ENCODE measurements around the gene DES. TPM values are rescaled to one million over a fixed set of nuclear protein-coding genes. Genes with fewer than 3 reads are reported as not detected.

DES gene
- total and polyA plus RNA-seq, 9 of the 15 experiments (the other 6 are each of a cell fraction or from before 2014, with no cell fraction given) = 2.5 to 58.9 (median 21.9) TPM

DNA sequence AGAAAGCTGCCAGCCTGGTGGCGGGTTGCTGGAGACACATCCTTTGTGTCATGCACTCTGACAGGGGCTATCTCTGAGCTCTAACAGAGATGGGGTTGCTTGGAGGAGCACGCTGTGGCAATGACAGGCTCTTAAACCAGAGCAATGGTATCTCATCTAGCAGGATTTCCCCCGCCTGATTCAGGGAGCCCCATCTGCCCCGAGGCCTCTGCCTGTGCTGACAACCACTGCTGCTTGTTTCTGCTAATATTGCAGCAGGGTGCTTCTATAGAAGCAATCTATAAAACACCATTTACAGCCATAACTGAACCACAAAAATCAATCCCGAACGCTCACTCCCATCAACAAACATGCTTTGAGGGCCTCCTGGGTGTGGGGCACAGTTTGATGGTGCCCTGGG lies 17.6 kb upstream of the DES start (continued):
- TF ChIP-seq E2F3 (CRISPR knock-in tag; IDR thresholded peaks at IDR 0.05) = no peak
- no peak for TF ChIP-seq ELF1 (tag; IDR thresholded peaks at IDR 0.05)
- TF ChIP-seq U2AF1 (optimal IDR thresholded peaks at IDR 0.05; ENCODE audit: low read depth, low read length) = no peak
- TF ChIP-seq, protein P1, sequence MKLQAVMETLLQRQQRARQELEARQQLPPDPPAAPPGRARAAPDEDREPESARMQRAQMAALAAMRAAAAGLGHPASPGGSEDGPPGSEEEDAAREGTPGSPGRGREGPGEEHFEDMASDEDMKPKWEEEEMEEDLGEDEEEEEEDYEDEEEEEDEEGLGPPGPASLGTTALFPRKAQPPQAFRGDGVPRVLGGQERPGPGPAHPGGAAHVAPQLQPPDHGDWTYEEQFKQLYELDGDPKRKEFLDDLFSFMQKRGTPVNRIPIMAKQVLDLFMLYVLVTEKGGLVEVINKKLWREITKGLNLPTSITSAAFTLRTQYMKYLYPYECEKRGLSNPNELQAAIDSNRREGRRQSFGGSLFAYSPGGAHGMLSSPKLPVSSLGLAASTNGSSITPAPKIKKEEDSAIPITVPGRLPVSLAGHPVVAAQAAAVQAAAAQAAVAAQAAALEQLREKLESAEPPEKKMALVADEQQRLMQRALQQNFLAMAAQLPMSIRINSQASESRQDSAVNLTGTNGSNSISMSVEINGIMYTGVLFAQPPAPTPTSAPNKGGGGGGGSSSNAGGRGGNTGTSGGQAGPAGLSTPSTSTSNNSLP (IDR thresholded peaks at IDR 0.05; ENCODE audit: borderline replicate concordance, low read depth, low read length) = no peak

DNA sequence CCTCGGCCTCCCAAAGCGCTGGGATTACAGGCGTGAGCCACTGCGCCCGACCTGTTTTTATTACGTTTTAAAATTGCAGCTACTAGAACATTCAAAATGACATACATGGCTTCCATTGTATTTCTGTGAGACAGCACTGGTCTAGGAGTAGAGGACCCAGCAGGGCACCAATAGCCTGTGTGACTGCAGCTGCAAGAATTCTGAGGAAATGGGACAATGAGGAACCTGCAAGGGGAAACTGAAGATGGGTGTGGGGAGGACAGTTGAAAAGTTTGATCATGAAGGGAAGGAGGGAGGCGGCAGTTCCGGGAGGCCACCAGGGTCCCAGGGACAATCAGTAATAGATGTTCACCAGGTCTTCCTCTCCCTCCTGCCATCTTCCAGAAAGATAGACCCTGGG lies 16.6 kb upstream of the DES start:
- DNase-seq (ENCODE audit: extremely low read depth in 1 of 4, low spot score in 3 of 4) (no peak), ATAC-seq (no peak), FAIRE-seq (no peak)
- Histone ChIP-seq H3K36me3 (ENCODE audit: control insufficient read depth, insufficient read depth, low read length) (no peaks in the 10 kb centered on the region), H2AFZ (ENCODE audit: low read depth, low read length) (no peak overlapping the region), H3K27ac (ENCODE audit: extremely low read depth, low read depth, low read length) (no peak overlapping the region), H3K9me3 (replicated peaks; ENCODE audit: control insufficient read depth, insufficient read depth, low read depth, low read length) (no peaks in the 10 kb centered on the region), H3K9me1 (ENCODE audit: control insufficient read depth, insufficient read depth, low read length) (no peaks in the 10 kb centered on the region), H3K9ac (ENCODE audit: insufficient read depth in 1 of 2, low read depth in 2 of 2, low read length in 2 of 2) (no peak overlapping the region; a peak in 1 of 4 replicates), H4K20me1 (replicated peaks; ENCODE audit: control insufficient read depth, insufficient read depth, low read length) (no peaks in the 10 kb centered on the region), H3K4me2 (ENCODE audit: insufficient read depth, low read length) (no peak overlapping the region), H3K4me1 (replicated peaks in 1 of 2; ENCODE audit: control insufficient read depth in 2 of 2, insufficient read depth in 2 of 2, low read length in 2 of 2) (peaks cover 13 to 15% of the 10 kb centered on the region in 2 experiments), H3K27me3 (ENCODE audit: control insufficient read depth in 2 of 2, insufficient read depth in 2 of 2, low read length in 2 of 2) (no peaks in the 10 kb centered on the region), H3K79me2 (ENCODE audit: control insufficient read depth, insufficient read depth, low read length) (no peaks in the 10 kb centered on the region), H3K4me3 (no peak overlapping the region)
- TF ChIP-seq TOE1 (IDR thresholded peaks at IDR 0.05; ENCODE audit: borderline replicate concordance) (no peak), TOE1 (CRISPR knock-in tag; IDR thresholded peaks at IDR 0.05; ENCODE audit: borderline replicate concordance, low read depth) (no peak), HMGN3 (IDR thresholded peaks at IDR 0.05; ENCODE audit: borderline replicate concordance, extremely low read depth, insufficient read length, low read depth, low read length) (no peak), HSF4 (CRISPR knock-in tag; IDR thresholded peaks at IDR 0.05; ENCODE audit: borderline replicate concordance) (no peak), ZNF699 (CRISPR knock-in tag; IDR thresholded peaks at IDR 0.05; ENCODE audit: insufficient replicate concordance) (no peak), ERF (CRISPR knock-in tag; IDR thresholded peaks at IDR 0.05) (no peak)
- TF ChIP-seq, protein P2, sequence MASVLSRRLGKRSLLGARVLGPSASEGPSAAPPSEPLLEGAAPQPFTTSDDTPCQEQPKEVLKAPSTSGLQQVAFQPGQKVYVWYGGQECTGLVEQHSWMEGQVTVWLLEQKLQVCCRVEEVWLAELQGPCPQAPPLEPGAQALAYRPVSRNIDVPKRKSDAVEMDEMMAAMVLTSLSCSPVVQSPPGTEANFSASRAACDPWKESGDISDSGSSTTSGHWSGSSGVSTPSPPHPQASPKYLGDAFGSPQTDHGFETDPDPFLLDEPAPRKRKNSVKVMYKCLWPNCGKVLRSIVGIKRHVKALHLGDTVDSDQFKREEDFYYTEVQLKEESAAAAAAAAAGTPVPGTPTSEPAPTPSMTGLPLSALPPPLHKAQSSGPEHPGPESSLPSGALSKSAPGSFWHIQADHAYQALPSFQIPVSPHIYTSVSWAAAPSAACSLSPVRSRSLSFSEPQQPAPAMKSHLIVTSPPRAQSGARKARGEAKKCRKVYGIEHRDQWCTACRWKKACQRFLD (CRISPR knock-in tag; IDR thresholded peaks at IDR 0.05) = no peak
- TF ChIP-seq, protein P3, sequence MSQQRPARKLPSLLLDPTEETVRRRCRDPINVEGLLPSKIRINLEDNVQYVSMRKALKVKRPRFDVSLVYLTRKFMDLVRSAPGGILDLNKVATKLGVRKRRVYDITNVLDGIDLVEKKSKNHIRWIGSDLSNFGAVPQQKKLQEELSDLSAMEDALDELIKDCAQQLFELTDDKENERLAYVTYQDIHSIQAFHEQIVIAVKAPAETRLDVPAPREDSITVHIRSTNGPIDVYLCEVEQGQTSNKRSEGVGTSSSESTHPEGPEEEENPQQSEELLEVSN (IDR thresholded peaks at IDR 0.05; ENCODE audit: borderline replicate concordance in 1 of 2, extremely low read depth in 1 of 2, insufficient read depth in 1 of 2, insufficient read length in 1 of 2, low read depth in 1 of 2, low read length in 1 of 2, poor library complexity in 1 of 2, severe bottlenecking in 1 of 2) = no peak
- ChIA-PET POLR2A (no interaction called here), CTCF (ENCODE audit: low intra/inter-chr PET ratio) (interaction anchor here (1.8 to 2.6 kb wide), 2 partner anchors 108 to 129 kb away, joined by 8 to 25 read pairs; no protein-coding TSS in a partner anchor)
- in situ Hi-C loops (cut with MboI) = loop anchor here (5.0 kb wide), 1 partner anchor 36 kb away; no protein-coding TSS in a partner anchor
- WGBS (ENCODE audit: insufficient coverage, low coverage, missing lambda C conversion rate) = 74% methylated on average over 5 of the region's 8 CpGs
- intact Hi-C loops (cut with micrococcal nuclease) = loop anchor here (5.0 kb wide), 2 partner anchors 76 to 241 kb away; no protein-coding TSS in a partner anchor
- no TSS peak for BruUV-seq (replicated peaks)

Data from K562 (cell line).